ENCODE data around the gene WIPF1. TPM values are rescaled to one million over a fixed set of nuclear protein-coding genes. Genes with fewer than 3 reads are reported as not detected.

WIPF1 gene
- total RNA-seq, 2 donors from 2014 or later = 7.2 to 19.0 TPM

DNA sequence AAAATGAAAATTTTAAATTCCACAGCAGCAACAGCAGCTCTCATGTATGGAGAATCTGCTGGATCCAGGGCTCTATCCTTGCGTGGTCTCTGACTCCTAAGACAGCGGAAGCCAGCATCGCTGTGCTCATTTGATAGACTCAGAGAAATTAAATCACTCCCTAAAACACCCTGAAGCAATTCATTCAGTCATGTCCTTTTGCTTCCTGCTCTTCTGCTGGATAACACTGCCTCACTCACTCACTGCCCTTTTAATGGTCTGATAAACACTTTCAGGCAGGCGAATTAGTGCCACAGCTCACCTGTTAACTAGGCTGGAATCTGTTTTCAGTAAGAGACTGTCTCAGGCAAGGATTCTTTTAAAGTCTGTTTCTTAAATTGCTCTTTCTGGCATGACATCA is 10.0 kb downstream of the WIPF1 start:
- H3K9me3 ChIP-seq = no peaks in the 10 kb centered on the region
- intact Hi-C loops (cut with DNase I) = no loop called here
- TF ChIP-seq, protein P1, sequence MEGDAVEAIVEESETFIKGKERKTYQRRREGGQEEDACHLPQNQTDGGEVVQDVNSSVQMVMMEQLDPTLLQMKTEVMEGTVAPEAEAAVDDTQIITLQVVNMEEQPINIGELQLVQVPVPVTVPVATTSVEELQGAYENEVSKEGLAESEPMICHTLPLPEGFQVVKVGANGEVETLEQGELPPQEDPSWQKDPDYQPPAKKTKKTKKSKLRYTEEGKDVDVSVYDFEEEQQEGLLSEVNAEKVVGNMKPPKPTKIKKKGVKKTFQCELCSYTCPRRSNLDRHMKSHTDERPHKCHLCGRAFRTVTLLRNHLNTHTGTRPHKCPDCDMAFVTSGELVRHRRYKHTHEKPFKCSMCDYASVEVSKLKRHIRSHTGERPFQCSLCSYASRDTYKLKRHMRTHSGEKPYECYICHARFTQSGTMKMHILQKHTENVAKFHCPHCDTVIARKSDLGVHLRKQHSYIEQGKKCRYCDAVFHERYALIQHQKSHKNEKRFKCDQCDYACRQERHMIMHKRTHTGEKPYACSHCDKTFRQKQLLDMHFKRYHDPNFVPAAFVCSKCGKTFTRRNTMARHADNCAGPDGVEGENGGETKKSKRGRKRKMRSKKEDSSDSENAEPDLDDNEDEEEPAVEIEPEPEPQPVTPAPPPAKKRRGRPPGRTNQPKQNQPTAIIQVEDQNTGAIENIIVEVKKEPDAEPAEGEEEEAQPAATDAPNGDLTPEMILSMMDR (IDR thresholded peaks at IDR 0.05) = no peak
- TF ChIP-seq POLR2AphosphoS5 (IDR thresholded peaks at IDR 0.05) (no peak), POLR2A (IDR thresholded peaks at IDR 0.05) (no peak)
- 93% methylated on average over 4 of the region's 4 CpGs for WGBS
- H3K36me3 ChIP-seq = no peaks in the 10 kb centered on the region
- DNase-seq (ENCODE audit: low spot score) = no peak
- H3K27ac ChIP-seq = no peak overlapping the region
- H3K4me1 ChIP-seq (replicated peaks) = peaks cover 4% of the 10 kb centered on the region
- no peaks in the 10 kb centered on the region for H3K27me3 ChIP-seq (replicated peaks; ENCODE audit: insufficient read depth)
- no peak overlapping the region for H3K4me3 ChIP-seq

DNA sequence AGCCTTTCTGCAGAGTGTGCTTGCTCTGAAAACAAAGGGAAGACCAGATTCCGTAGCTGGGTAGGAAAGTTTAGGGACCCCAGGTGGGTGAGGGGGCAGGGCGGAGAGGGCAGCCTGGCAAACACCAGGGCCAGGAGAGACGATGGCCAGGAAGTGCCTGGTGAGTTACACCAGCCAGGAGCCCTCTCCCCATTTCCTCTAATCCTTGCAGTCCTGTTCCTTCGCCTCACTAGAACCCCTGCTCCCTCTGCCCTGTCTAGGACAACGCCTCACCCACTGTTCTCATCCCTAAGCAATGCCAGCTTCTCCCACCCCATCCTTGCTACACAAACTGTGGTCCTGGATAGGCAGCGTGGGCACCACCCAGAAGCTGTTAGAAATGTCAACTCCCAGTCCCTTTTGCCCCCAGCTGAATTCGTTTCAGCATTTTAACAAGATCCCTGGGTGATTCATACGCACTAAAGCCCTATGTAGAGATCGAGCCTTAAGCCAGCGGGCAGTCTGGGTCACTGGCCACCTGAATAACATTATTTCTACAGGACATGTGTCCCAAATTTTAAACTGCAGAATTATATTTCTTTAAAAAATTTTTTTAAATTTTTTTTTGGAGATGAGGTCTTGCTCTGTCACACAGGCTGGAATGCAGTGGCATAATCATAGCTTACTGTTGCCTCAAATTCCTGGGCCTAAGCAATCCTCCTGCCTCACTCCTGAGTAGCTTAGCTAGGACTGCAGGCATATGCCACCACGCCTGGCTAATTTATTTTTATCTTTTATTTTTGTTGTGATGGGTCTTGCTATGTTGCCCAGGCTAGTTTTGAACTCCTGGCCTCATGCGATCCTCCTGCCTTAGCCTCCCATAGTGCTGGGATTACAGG is 10.9 kb downstream of the WIPF1 start:
- Histone ChIP-seq H3K4me3 (no peak overlapping the region), H3K27ac (no peak overlapping the region), H3K9me3 (no peaks in the 10 kb centered on the region), H3K4me1 (replicated peaks) (peaks cover 4% of the 10 kb centered on the region), H3K27me3 (replicated peaks; ENCODE audit: insufficient read depth) (no peaks in the 10 kb centered on the region), H3K36me3 (no peaks in the 10 kb centered on the region)
- DNase-seq (ENCODE audit: low spot score) = no peak
- intact Hi-C loops (cut with DNase I) = no loop called here
- TF ChIP-seq POLR2AphosphoS5 (IDR thresholded peaks at IDR 0.05) (no peak), POLR2A (IDR thresholded peaks at IDR 0.05) (no peak)
- TF ChIP-seq, protein P1 (IDR thresholded peaks at IDR 0.05) = no peak
- WGBS = 90% methylated on average over 12 of the region's 12 CpGs

DNA sequence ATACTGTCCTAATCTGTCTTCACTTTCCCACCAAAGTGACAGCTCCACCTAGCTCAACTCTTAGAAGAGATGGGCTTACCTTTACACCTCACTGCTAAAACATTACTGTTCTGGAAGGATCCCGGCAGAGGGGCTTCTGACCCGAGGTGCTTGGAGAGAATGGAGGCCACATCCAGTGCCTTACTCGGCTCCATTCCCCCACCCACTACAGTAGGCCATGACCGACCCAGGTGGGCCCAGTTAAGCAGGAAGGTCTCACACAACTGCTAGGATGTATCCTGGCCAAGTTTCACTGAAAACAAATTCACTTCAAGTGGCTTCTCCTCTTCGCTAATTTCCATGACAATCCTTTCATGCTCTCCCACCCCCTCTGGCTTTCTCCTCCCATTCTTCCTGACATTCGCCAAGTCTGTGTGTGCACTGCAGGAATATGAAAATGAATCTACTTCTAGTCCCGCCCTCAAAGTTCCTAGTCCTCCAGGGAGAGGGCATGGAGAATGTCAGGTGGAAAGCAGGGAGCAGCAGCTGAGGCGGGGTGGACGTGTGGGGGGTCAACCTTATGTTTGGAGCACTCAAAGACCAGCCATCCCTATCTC is 11.8 kb downstream of the WIPF1 start:
- 79% methylated on average over 9 of the region's 9 CpGs for WGBS
- no peak overlapping the region for H3K4me3 ChIP-seq
- TF ChIP-seq POLR2AphosphoS5 (IDR thresholded peaks at IDR 0.05) = no peak
- TF ChIP-seq POLR2A (IDR thresholded peaks at IDR 0.05) = no peak
- TF ChIP-seq, protein P1 (IDR thresholded peaks at IDR 0.05) = no peak
- no peaks in the 10 kb centered on the region for H3K9me3 ChIP-seq
- H3K27me3 ChIP-seq (replicated peaks; ENCODE audit: insufficient read depth) = no peaks in the 10 kb centered on the region
- intact Hi-C loops (cut with DNase I) = no loop called here
- no peaks in the 10 kb centered on the region for H3K36me3 ChIP-seq
- no peak for DNase-seq (ENCODE audit: low spot score)
- H3K4me1 ChIP-seq (replicated peaks) = peaks cover 4% of the 10 kb centered on the region
- peak overlapping the region in 1 of 2 donors; percentile 2 for H3K27ac ChIP-seq

DNA sequence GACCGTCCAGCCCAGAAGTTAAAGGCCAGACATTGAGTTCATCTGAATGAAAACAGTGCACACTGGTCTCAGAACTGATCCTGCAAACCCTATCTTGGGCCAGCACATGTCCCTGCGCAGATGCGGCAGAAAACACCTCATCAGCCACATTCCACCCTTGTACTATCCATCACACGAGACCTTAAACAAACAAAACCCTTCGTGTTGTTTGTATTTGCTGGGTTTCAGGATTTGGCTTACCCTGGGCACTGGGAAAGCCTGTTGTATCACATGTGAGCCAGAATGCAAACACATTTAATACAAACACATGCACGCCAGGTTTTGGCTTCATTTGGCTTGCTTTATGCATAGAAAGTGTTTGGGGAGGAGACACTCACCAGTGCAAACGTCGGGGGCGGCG is 12.5 kb downstream of the WIPF1 start:
- no peak overlapping the region for H3K4me3 ChIP-seq
- intact Hi-C loops (cut with DNase I) = no loop called here
- DNase-seq (ENCODE audit: low spot score) = peak; percentile 42

More for the DNA sequence above, 12.5 kb downstream of the WIPF1 start:
- peaks cover 4% of the 10 kb centered on the region for H3K4me1 ChIP-seq (replicated peaks)
- H3K27ac ChIP-seq = peak overlapping the region in 1 of 2 donors; percentile 2
- WGBS = 41% methylated on average over 10 of the region's 10 CpGs
- H3K27me3 ChIP-seq (replicated peaks; ENCODE audit: insufficient read depth) = no peaks in the 10 kb centered on the region
- H3K9me3 ChIP-seq = no peaks in the 10 kb centered on the region
- TF ChIP-seq POLR2AphosphoS5 (IDR thresholded peaks at IDR 0.05) (peak; percentile 70), POLR2A (IDR thresholded peaks at IDR 0.05) (no peak)
- TF ChIP-seq, protein P1 (IDR thresholded peaks at IDR 0.05) = no peak
- no peaks in the 10 kb centered on the region for H3K36me3 ChIP-seq
